ENCODE measurements around the gene VWA5B1.

The VWA5B1 gene

GRCh38 chr1:20347699-20348098, 57.0 kb downstream of the VWA5B1 start:
- ATAC-seq (no peak), DNase-seq (no peak)

GRCh38 chr1:20348326-20348915, 57.7 kb downstream of the VWA5B1 start:
- DNase-seq (no peak), ATAC-seq (peak; percentile 19)

DNA sequence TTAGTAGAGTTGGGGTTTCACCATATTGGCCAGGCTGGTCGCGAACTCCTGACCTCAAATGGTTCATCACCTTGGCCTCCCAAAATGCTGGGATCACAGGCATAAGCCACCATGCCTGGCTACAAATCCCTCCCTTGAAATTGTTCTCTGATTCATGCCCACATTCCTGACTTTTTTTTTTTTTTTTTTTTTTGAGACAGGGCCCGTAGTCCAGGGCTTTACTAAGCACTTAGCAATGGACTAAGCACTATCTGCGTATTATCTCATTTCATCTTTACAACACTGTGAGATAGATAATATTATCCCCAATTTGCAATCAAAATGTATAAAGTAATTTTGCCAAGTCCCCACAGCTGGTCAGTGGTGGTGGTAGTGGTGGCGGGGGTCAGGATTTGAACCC, 58.9 kb downstream of the VWA5B1 start:
- ATAC-seq (no peak), DNase-seq (no peak)

GRCh38 chr1:20349971-20350370, 59.3 kb downstream of the VWA5B1 start:
- DNase-seq (no peak), ATAC-seq (no peak)

GRCh38 chr1:20350421-20350820, 59.7 kb downstream of the VWA5B1 start:
- ATAC-seq (no peak), DNase-seq (no peak)

- DNase-seq (no peak), ATAC-seq (no peak)
Observed at GRCh38 chr1:20351911-20352701, 61.4 kb downstream of the VWA5B1 start.

- DNase-seq, result no peak
- ATAC-seq, result no peak
Observed at GRCh38 chr1:20353836-20354235, 63.2 kb downstream of the VWA5B1 start.

GRCh38 chr1:20354610-20355009, 63.9 kb downstream of the VWA5B1 start:
- no peak for ATAC-seq
- no peak for DNase-seq

DNA sequence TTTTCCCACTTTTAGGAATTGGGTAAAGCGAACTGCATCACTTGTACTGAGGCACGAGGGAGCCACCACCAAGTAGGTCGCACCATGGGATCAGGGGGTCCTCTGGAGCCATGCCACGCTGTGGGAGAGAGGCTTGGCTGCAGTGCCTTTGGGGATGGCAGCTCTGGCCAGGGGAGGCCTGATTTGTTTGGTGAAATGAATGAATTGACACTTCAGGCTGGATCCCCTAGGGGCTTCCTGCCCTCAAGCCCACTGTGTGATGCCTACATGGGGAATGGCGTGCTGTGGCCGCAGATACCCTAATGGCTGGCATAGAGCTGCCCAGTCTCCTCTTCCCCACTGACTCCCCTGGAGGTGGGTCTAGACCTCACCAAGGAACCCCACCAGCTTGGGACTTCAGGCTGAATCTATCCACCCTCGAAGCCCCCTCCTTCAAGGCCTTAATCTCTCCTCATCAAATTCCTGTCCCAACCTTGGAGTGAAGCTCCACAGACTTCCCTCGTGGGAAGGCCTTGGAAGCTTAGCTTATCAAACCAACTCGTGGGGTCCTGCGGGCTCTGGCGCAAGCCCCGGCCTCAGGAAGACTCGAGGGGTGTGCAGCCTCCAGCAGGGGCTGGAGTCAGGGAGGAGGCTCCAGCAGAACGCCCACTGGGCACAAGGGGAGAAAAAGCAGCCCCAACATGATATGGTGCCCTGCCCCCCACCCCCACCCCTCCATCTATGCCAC, 64.6 kb downstream of the VWA5B1 start:
- DNase-seq (no peak), ATAC-seq (no peak)

- ATAC-seq (peak; percentile 31), DNase-seq (peak; percentile 22)
Observed at GRCh38 chr1:20355828-20356735, 65.4 kb downstream of the VWA5B1 start.

GRCh38 chr1:20356850-20357459, 66.3 kb downstream of the VWA5B1 start:
- DNase-seq (no peak), ATAC-seq (no peak)

DNA sequence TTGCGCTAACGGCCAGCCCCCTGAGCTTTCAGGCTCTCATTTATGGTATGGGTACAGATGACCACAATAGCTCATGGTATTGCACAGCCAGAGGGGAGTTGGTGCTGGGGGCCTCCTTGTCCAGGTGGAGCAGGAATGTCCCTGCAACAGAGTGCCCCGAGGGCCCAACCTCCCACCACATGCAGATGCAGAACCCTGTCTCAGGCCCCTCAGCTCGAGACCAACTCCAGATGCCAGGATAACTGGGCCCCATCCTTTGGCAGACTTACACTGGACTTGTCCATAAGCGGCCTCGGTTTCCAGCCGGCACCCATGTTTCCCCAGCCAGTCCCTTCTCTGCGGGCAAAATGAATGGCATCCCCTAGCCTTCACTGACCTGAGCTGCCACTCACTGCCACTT, 67.1 kb downstream of the VWA5B1 start:
- no peak for ATAC-seq
- no peak for DNase-seq

DNA sequence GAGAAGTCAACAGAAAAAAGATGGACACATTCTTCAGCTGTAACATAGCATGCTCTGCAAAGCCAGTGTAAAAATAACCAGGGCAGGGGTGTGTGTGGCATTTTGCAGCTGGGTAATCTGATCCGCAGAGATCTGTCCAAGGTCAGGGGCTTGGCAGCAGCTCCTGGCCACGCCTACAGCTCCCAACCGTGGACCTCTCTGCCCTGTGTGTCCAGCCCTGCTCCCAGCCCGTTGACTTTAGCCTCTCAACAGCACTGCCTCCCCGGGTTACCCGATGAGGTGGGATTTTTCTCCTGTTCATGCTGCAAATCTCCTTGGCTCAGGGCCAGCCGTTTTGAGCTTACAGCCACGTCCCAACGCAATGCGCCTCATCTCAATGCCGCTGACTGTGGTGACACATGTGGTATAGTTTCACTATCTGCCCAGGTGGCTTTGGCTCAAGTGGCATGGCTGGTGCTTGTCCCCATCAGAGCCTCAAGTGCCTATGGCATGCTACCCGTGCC, 68.1 kb downstream of the VWA5B1 start:
- ATAC-seq (no peak), DNase-seq (no peak)

- peak; percentile 63 for DNase-seq
- peak; percentile 84 for ATAC-seq
Observed at GRCh38 chr1:20359451-20360330, 69.0 kb downstream of the VWA5B1 start.

GRCh38 chr1:20361401-20361800, 70.7 kb downstream of the VWA5B1 start:
- no peak for ATAC-seq
- DNase-seq, result no peak

GRCh38 chr1:20361805-20362381, 71.2 kb downstream of the VWA5B1 start:
- ATAC-seq (no peak), DNase-seq (peak; percentile 62)

- DNase-seq, result no peak
- ATAC-seq, result no peak
Observed at GRCh38 chr1:20362856-20363255, 72.2 kb downstream of the VWA5B1 start.

DNA sequence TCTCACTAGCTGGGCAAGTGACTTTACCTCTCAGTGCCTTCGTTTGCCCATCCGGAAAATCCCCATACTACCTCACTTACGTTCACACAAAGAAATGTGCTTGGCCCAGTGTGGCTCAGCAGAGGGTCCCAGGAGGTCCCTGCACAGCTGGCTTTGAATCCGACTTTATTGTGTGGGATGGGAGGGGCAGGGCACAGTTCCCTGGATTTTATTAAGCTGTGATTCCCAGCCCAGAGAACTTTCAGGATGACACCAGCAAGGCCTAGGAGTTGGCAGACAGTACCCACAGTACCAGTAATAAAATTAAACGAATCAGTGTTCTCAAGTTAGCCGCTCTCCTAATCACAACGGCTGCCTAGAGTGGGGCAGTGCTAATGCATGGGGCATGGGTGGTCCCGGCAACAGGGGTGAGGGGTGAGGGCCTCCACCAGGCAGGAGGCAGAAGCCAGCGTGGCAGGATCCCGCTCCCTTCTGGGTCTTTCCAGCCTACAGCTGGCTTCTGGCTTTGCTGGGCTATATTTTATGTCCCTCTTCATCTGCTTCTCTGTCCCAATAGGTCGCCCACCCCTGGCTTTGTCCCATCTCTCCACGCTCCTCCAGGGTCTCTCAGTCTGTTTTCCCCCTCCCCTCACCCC, 74.9 kb downstream of the VWA5B1 start:
- no peak for DNase-seq
- ATAC-seq, result no peak

- DNase-seq (no peak), ATAC-seq (no peak)
Observed at GRCh38 chr1:20366056-20366462, 75.4 kb downstream of the VWA5B1 start.
